Vagina (tissue), 2 donors: ENCODE results near the gene LRRC4C. TPM values are rescaled to one million over a fixed set of nuclear protein-coding genes. Genes with fewer than 3 reads are reported as not detected.

Experiments
- DNase-seq, 2 donors: peaks; one replicate each; pipeline ENCODE4 v3.0.0-alpha.2; 2017; ENCODE audit errors: extremely low spot score in 2 of 2
- H3K27ac ChIP-seq: fragments of 200-600 bp; sonication (generic); one replicate; pipeline ENCODE4 v1.5.1; 2019
- H3K27me3 ChIP-seq: fragments of 200-600 bp; sonication (generic); one replicate; pipeline ENCODE4 v1.5.1; 2019
- H3K36me3 ChIP-seq, 2 donors: fragments of 200-600 bp; sonication (generic); one replicate each; pipeline ENCODE4 v1.5.1; 2017 to 2019
- H3K4me1 ChIP-seq: fragments of 200-600 bp; sonication (generic); one replicate; pipeline ENCODE4 v1.5.1; 2019
- H3K4me3 ChIP-seq, 2 donors: fragments of 200-600 bp; sonication (generic); 1 replicate in 1 of 2; 2 replicates in 1 of 2; pipeline ENCODE4 v1.5.1; 2016 to 2019
- H3K9me3 ChIP-seq: fragments of 200-600 bp; sonication (generic); one replicate; pipeline ENCODE4 v1.5.1; 2019
- CTCF ChIP-seq, 3 experiments: fragments of 450-650 bp in 2 of 3; fragments of 200-600 bp in 1 of 3; sonication (generic) in 1 of 3; IDR thresholded peaks; one replicate each; pipeline ENCODE4 v1.5.1; 2017 to 2019; ENCODE audit warnings: antibody characterized with exemption in 3 of 3, mild to moderate bottlenecking in 2 of 3, moderate library complexity in 2 of 3
- POLR2A ChIP-seq, 2 donors: fragments of 450-650 bp; IDR thresholded peaks; one replicate each; pipeline ENCODE4 v1.6.1; 2017; ENCODE audit warnings: antibody characterized with exemption in 2 of 2, mild to moderate bottlenecking in 2 of 2, moderate library complexity in 2 of 2
- POLR2AphosphoS5 ChIP-seq, 2 donors: sonication (generic); formaldehyde crosslinking; IDR thresholded peaks; one replicate each; pipeline ENCODE4 v1.9.0; 2017; ENCODE audit warnings: antibody characterized with exemption in 2 of 2, mild to moderate bottlenecking in 2 of 2, low read depth in 1 of 2; ENCODE audit not compliant: insufficient read depth in 1 of 2
- intact Hi-C: fragments of 100-400 bp; cut with DNase I; formaldehyde crosslinking; loops from one replicate; pipeline ENCODE4 v1.15.1; 2023
- total RNA-seq: library from RNA; depleted of rRNA; stranded (reverse); fragments of >200 nt; gene quantifications from one replicate; pipeline ENCODE4 v1.2.3, GENCODE V29; 2016

The LRRC4C gene
- total RNA-seq, 1 donor from 2014 or later = 5.6 TPM

DNA sequence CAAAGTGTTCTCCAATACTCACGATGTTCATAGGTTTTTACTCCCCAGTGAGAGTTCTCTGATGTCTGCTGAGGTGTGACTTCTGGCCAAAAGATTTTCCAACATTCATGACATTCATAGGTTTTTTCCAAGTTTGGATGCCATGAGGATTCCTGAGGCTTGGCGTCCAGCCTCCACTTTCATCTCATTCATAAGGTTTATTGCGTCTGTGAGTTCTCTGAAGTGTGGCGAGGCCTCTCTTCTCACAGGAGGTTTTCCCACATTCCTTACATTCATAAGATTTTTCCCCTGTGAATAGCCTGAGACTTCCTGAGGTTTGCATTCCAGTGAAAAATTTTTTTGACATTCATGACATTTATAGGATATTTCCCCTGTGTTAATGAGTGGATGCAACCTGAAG, 1014.1 kb downstream of the LRRC4C start:
- H3K36me3 ChIP-seq = no peaks in the 10 kb centered on the region
- no peak for DNase-seq
- no peaks in the 10 kb centered on the region for H3K9me3 ChIP-seq
- TF ChIP-seq POLR2AphosphoS5 (IDR thresholded peaks at IDR 0.05; ENCODE audit: insufficient read depth in 1 of 2, low read depth in 1 of 2) = no peak
- TF ChIP-seq CTCF (IDR thresholded peaks at IDR 0.05) = no peak
- TF ChIP-seq POLR2A (IDR thresholded peaks at IDR 0.05) = no peak
- no peaks in the 10 kb centered on the region for H3K4me1 ChIP-seq
- H3K27me3 ChIP-seq = no peaks in the 10 kb centered on the region
- no peak overlapping the region for H3K27ac ChIP-seq
- intact Hi-C loops = no loop called here
- no peak overlapping the region for H3K4me3 ChIP-seq

GRCh38 chr11:40444151-40444550, 1015.3 kb downstream of the LRRC4C start:
- Histone ChIP-seq H3K27me3 (no peaks in the 10 kb centered on the region), H3K4me3 (no peak overlapping the region), H3K9me3 (no peaks in the 10 kb centered on the region), H3K4me1 (no peaks in the 10 kb centered on the region), H3K36me3 (no peaks in the 10 kb centered on the region), H3K27ac (no peak overlapping the region)
- intact Hi-C loops = no loop called here
- TF ChIP-seq CTCF (IDR thresholded peaks at IDR 0.05) = no peak
- TF ChIP-seq POLR2A (IDR thresholded peaks at IDR 0.05) = no peak
- TF ChIP-seq POLR2AphosphoS5 (IDR thresholded peaks at IDR 0.05; ENCODE audit: insufficient read depth in 1 of 2, low read depth in 1 of 2) = no peak
- no peak for DNase-seq

DNA sequence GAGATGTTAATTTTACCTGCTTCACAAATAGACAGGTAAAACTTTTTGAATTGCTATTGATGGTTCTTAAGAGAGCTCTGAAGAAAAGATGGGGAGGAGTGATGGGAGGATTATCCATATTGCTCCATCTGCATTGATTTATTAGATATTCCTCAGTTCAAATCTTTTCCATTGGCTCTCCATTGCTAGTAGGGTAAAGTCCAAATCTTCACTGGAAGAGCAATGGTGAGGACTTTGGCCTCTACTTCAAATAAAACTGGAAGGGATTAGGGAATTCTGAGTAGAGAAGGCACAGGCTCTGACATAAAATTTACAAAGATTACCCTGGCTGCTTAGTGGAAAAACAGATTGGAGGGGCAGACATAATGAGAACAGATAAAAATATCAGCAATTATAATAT, 1024.1 kb downstream of the LRRC4C start:
- intact Hi-C loops = no loop called here
- H3K9me3 ChIP-seq = no peaks in the 10 kb centered on the region

GRCh38 chr11:40434926-40435325, 1024.5 kb downstream of the LRRC4C start:
- Histone ChIP-seq H3K27ac (no peak overlapping the region), H3K36me3 (no peaks in the 10 kb centered on the region), H3K4me3 (no peak overlapping the region), H3K27me3 (no peaks in the 10 kb centered on the region), H3K9me3 (no peaks in the 10 kb centered on the region), H3K4me1 (no peaks in the 10 kb centered on the region)
- TF ChIP-seq POLR2A (IDR thresholded peaks at IDR 0.05) (no peak), POLR2AphosphoS5 (IDR thresholded peaks at IDR 0.05; ENCODE audit: insufficient read depth in 1 of 2, low read depth in 1 of 2) (no peak)
- intact Hi-C loops = no loop called here
- DNase-seq = no peak

More for the DNA sequence above, 1024.1 kb downstream of the LRRC4C start:
- Histone ChIP-seq H3K4me1 (no peaks in the 10 kb centered on the region), H3K27me3 (no peaks in the 10 kb centered on the region), H3K27ac (no peak overlapping the region), H3K36me3 (no peaks in the 10 kb centered on the region), H3K4me3 (no peak overlapping the region)
- DNase-seq = no peak
- TF ChIP-seq POLR2A (IDR thresholded peaks at IDR 0.05) = no peak

DNA sequence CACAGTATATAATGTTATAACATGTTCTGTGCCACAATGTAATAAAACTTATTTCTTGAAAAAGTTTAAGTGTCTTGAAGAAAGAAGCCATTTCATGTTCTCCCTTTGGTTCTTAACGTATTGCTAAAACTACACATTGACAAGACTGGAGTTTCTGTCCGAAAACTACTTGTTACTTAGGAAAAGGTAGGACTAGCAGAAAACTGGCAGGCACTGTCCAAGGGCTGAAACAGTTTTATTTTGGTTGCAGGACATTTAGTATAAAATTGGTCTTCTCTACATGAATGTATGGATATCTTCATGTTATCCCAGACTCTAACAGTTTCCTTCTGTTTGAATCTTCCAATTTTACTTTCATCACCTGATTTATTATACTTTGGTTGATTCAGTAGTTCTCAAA, 1027.1 kb downstream of the LRRC4C start:
- no peaks in the 10 kb centered on the region for H3K4me1 ChIP-seq
- no peak for TF ChIP-seq CTCF (IDR thresholded peaks at IDR 0.05)
- TF ChIP-seq POLR2A (IDR thresholded peaks at IDR 0.05) = no peak
- no peak for TF ChIP-seq POLR2AphosphoS5 (IDR thresholded peaks at IDR 0.05; ENCODE audit: insufficient read depth in 1 of 2, low read depth in 1 of 2)
- no peaks in the 10 kb centered on the region for H3K36me3 ChIP-seq
- H3K27me3 ChIP-seq = no peaks in the 10 kb centered on the region
- no peak overlapping the region for H3K4me3 ChIP-seq
- DNase-seq = no peak
- no peak overlapping the region for H3K27ac ChIP-seq
- intact Hi-C loops = no loop called here
- no peaks in the 10 kb centered on the region for H3K9me3 ChIP-seq

GRCh38 chr11:40425168-40425567, 1034.3 kb downstream of the LRRC4C start:
- Histone ChIP-seq H3K27me3 (no peaks in the 10 kb centered on the region), H3K36me3 (no peaks in the 10 kb centered on the region), H3K9me3 (no peaks in the 10 kb centered on the region), H3K4me3 (no peak overlapping the region), H3K4me1 (no peaks in the 10 kb centered on the region), H3K27ac (no peak overlapping the region)
- intact Hi-C loops = no loop called here
- no peak for DNase-seq
- TF ChIP-seq POLR2AphosphoS5 (IDR thresholded peaks at IDR 0.05; ENCODE audit: insufficient read depth in 1 of 2, low read depth in 1 of 2) (no peak), POLR2A (IDR thresholded peaks at IDR 0.05) (no peak), CTCF (IDR thresholded peaks at IDR 0.05) (no peak)
